MCF 10A (cell line): Measurements from ENCODE around the gene LDB1. TPM values are rescaled to one million over a fixed set of nuclear protein-coding genes. Genes with fewer than 3 reads are reported as not detected.

ENCODE experiments used
- BruUV-seq: library from RNA; stranded (reverse); fragments of 400-500 nt; replicated peaks from 2 replicates; lab custom pipeline; 2021; lab: Mats Ljungman, UMichigan
- CTCF ChIA-PET: fragments of 300-600 bp; sonication (Branson Sonifier 250); formaldehyde crosslinking; extraction: SDS; loops from one replicate; lab custom pipeline; 2021; ENCODE audit warnings: antibody characterized with exemption, inconsistent platforms; lab: Yijun Ruan, JAX
- POLR2A ChIA-PET: fragments of 300-600, 350-650 bp; sonication (Branson Sonifier 250); formaldehyde crosslinking; extraction: SDS; loops from one replicate; lab custom pipeline; 2020; ENCODE audit warnings: antibody characterized with exemption, inconsistent platforms; lab: Yijun Ruan, JAX
- DNase-seq: peaks from one replicate; pipeline ENCODE4 v3.0.0-alpha.2; 2018; ENCODE audit not compliant: unreplicated experiment
- H3K27ac Mint-ChIP-seq: one replicate; pipeline ENCODE4 v1.8.0; 2022; ENCODE audit warnings: mild to moderate bottlenecking, low read depth, mixed read lengths; ENCODE audit not compliant: unreplicated experiment
- H3K27me3 Mint-ChIP-seq: one replicate; pipeline ENCODE4 v1.8.0; 2022; ENCODE audit warnings: mixed read lengths; ENCODE audit not compliant: insufficient read depth, unreplicated experiment
- H3K36me3 Mint-ChIP-seq: one replicate; pipeline ENCODE4 v1.8.0; 2022; ENCODE audit warnings: mild to moderate bottlenecking, moderate library complexity, mixed read lengths; ENCODE audit not compliant: insufficient read depth, unreplicated experiment
- H3K4me1 Mint-ChIP-seq: one replicate; pipeline ENCODE4 v1.8.0; 2022; ENCODE audit warnings: mixed read lengths; ENCODE audit not compliant: insufficient read depth, unreplicated experiment
- H3K4me3 Mint-ChIP-seq: one replicate; pipeline ENCODE4 v1.8.0; 2022; ENCODE audit warnings: mild to moderate bottlenecking, moderate library complexity, mixed read lengths; ENCODE audit not compliant: unreplicated experiment
- H3K9me3 Mint-ChIP-seq: one replicate; pipeline ENCODE4 v1.8.0; 2022; ENCODE audit warnings: mixed read lengths; ENCODE audit not compliant: unreplicated experiment
- intact Hi-C: fragments of 100-400 bp; cut with micrococcal nuclease; formaldehyde crosslinking; loops from 2 replicates; pipeline ENCODE4 v1.14.1; 2022
- total RNA-seq: library from RNA; stranded (reverse); gene quantifications from 2 replicates; pipeline ENCODE4 v1.2.3, GENCODE V29; 2022
- TF ChIP-seq, protein P1 (sequence below): fragments of 200-600 bp; IDR thresholded peaks from one replicate; pipeline ENCODE4 v1.8.0; 2022; ENCODE audit warnings: antibody characterized with exemption, mild to moderate bottlenecking; ENCODE audit not compliant: unreplicated experiment

Gene LDB1
- total RNA-seq, 1 experiment from 2014 or later, result 28.9 TPM

DNA sequence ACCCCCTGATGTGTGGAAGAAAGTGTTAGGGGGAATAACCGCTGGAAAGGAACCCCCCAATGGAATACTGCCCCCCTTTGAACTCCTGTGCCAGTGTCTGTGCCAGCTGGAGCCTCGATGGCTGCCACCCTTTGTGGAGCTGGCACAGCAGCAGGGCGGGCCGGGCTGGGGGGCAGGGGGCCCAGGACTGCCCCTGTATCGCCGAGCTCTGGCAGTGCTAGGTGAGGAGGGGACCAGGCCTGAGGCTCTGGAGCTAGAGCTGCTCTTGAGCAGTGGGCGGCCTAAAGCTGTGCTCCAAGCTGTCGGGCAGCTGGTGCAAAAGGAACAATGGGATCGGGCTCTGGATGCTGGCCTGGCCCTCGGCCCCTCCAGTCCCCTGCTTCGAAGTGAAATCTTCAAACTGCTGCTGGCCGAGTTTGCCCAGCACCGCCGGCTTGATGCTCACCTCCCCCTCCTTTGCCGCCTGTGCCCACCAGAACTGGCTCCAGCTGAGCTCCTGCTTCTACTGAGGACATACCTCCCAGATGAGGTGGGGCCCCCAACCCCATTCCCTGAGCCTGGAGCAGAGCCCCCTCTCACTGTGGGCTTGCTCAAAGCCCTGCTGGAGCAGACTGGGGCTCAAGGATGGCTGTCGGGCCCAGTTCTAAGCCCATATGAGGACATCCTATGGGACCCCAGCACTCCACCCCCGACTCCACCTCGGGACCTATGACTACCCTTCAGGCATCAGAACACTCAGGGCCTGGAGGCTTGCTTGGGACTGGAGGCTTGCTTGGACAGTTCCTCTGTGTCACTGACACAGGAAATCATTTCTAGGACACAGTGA, 52.9 kb downstream of the LDB1 start:
- intact Hi-C loops, result no loop called here
- CTCF ChIA-PET, result interaction anchor here (0.5 to 3.1 kb wide), 14 partner anchors 8 to 232 kb away, joined by 3 to 12 read pairs (median 4); no protein-coding TSS in a partner anchor

DNA sequence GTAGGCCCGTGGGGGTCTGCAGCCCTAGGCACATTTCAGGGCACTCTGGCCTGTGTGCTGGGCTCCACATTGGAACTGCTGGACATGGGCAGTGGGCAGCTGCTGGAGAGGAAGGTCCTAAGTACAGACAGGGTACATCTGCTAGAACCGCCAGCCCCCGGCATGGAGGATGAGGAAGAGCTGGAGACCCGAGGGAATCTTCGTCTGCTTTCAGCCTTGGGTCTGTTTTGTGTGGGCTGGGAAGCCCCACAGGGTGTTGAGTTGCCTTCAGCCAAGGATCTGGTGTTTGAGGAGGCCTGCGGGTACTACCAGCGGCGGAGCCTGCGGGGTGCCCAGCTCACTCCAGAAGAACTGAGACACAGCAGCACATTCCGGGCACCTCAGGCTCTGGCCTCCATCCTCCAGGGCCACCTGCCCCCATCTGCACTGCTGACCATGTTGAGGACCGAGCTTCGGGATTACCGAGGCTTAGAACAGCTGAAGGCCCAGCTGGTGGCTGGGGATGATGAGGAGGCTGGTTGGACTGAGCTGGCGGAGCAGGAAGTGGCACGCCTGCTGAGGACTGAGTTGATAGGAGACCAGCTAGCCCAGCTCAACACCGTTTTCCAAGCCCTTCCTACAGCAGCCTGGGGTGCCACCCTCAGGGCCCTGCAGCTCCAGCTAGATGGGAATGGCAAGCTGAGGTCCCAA, 53.6 kb downstream of the LDB1 start:
- Mint-ChIP-seq H3K27me3 (no peaks in the 10 kb centered on the region), H3K36me3 (peaks cover 17% of the 10 kb centered on the region), H3K4me1 (peaks cover 16% of the 10 kb centered on the region), H3K4me3 (peak overlapping the region; percentile 83), H3K9me3 (no peaks in the 10 kb centered on the region), H3K27ac (peak overlapping the region; percentile 75)
- POLR2A ChIA-PET, result interaction anchor here (1.0 to 2.5 kb wide), 7 partner anchors 10 to 248 kb away, joined by 3 to 25 read pairs (median 9); partner anchors contain the start of genes ARMH3 and OGA
- TSS peak; percentile 31 for BruUV-seq
- intact Hi-C loops, result no loop called here
- no peak for DNase-seq
- TF ChIP-seq, protein P1, sequence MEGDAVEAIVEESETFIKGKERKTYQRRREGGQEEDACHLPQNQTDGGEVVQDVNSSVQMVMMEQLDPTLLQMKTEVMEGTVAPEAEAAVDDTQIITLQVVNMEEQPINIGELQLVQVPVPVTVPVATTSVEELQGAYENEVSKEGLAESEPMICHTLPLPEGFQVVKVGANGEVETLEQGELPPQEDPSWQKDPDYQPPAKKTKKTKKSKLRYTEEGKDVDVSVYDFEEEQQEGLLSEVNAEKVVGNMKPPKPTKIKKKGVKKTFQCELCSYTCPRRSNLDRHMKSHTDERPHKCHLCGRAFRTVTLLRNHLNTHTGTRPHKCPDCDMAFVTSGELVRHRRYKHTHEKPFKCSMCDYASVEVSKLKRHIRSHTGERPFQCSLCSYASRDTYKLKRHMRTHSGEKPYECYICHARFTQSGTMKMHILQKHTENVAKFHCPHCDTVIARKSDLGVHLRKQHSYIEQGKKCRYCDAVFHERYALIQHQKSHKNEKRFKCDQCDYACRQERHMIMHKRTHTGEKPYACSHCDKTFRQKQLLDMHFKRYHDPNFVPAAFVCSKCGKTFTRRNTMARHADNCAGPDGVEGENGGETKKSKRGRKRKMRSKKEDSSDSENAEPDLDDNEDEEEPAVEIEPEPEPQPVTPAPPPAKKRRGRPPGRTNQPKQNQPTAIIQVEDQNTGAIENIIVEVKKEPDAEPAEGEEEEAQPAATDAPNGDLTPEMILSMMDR, result no peak
- CTCF ChIA-PET, result interaction anchor here (0.5 to 3.1 kb wide), 11 partner anchors 9 to 230 kb away, joined by 3 to 12 read pairs (median 4); no protein-coding TSS in a partner anchor

More for the DNA sequence above, 52.9 kb downstream of the LDB1 start:
- Mint-ChIP-seq H3K27me3 (no peaks in the 10 kb centered on the region), H3K4me3 (peak overlapping the region; percentile 59), H3K36me3 (peaks cover 17% of the 10 kb centered on the region), H3K27ac (no peak overlapping the region), H3K4me1 (peaks cover 16% of the 10 kb centered on the region), H3K9me3 (no peaks in the 10 kb centered on the region)
- POLR2A ChIA-PET, result interaction anchor here (0.7 to 2.5 kb wide), 9 partner anchors 11 to 373 kb away, joined by 3 to 25 read pairs (median 4); partner anchors contain the start of gene ARMH3
- no TSS peak for BruUV-seq
- TF ChIP-seq, protein P1, result no peak
- DNase-seq, result no peak

DNA sequence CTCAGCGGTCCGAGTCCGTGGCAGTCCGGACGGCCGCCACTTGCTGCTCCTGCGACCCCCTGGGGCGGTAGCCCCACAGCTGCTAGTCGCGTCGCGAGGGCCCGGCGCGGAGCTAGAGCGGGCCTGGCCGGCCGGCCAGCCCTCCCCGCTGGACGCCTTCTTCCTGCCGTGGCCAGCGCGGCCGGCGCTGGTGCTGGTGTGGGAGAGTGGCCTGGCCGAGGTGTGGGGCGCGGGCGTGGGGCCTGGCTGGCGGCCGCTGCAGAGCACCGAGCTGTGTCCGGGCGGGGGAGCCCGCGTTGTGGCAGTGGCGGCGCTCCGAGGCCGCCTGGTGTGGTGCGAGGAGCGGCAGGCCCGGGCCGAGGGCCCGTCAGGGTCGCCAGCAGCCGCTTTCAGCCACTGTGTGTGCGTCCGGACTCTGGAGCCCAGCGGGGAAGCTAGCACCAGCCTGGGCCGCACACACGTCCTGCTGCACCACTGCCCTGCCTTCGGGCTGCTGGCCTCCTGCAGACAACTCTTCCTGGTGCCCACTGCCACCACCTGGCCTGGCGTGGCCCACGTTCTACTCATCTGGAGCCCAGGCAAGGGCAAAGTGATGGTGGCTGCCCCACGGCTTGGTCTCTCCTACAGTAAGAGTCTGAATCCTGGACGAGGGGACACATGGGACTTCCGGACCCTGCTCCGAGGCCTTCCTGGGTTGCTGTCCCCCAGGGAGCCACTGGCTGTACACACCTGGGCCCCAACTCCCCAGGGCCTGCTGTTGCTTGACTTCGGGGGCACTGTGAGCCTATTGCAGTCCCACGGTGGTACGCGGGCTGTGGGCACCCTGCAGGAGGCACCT, 54.4 kb downstream of the LDB1 start:
- H3K4me3 Mint-ChIP-seq, result peak overlapping the region; percentile 83
- TF ChIP-seq, protein P1, result no peak
- H3K27me3 Mint-ChIP-seq, result no peaks in the 10 kb centered on the region
- ChIA-PET CTCF (interaction anchor here (0.6 to 2.7 kb wide), 7 partner anchors 31 to 229 kb away, joined by 3 to 12 read pairs (median 4); no protein-coding TSS in a partner anchor), POLR2A (interaction anchor here (0.5 to 2.5 kb wide), 13 partner anchors 9 to 454 kb away, joined by 3 to 25 read pairs (median 4); partner anchors contain the start of genes ARMH3, LDB1, NFKB2 and NPM3)
- intact Hi-C loops, result loop anchor here (1.0 kb wide), 3 partner anchors 9 to 247 kb away; partner anchors contain the start of genes ARMH3 and OGA
- H3K36me3 Mint-ChIP-seq, result peaks cover 17% of the 10 kb centered on the region
- no TSS peak for BruUV-seq
- H3K4me1 Mint-ChIP-seq, result peaks cover 16% of the 10 kb centered on the region
- H3K9me3 Mint-ChIP-seq, result no peaks in the 10 kb centered on the region
- peak; percentile 18 for DNase-seq
- peak overlapping the region; percentile 75 for H3K27ac Mint-ChIP-seq
